KOPT-K1 (cell line): ENCODE results near the gene ARHGEF10L.

Source experiments
- H3K27ac ChIP-seq: fragments of 200-600 bp; sonication (generic); 2 replicates; pipeline ENCODE4 v1.5.1; 2016; ENCODE audit warnings: antibody characterized with exemption, mild to moderate bottlenecking, low read depth, low read length; ENCODE audit not compliant: poor library complexity, severe bottlenecking
- H3K36me3 ChIP-seq: fragments of 200-600 bp; sonication (generic); 2 replicates; pipeline ENCODE4 v1.5.1; 2017; ENCODE audit warnings: antibody characterized with exemption, mild to moderate bottlenecking, low read length, moderate library complexity; ENCODE audit not compliant: insufficient read depth
- H3K9me3 ChIP-seq: fragments of 200-600 bp; sonication (generic); 2 replicates; pipeline ENCODE4 v1.5.1; 2017; ENCODE audit warnings: antibody characterized with exemption, low read length, mild to moderate bottlenecking; ENCODE audit not compliant: insufficient read depth, poor library complexity, severe bottlenecking

ARHGEF10L gene

DNA sequence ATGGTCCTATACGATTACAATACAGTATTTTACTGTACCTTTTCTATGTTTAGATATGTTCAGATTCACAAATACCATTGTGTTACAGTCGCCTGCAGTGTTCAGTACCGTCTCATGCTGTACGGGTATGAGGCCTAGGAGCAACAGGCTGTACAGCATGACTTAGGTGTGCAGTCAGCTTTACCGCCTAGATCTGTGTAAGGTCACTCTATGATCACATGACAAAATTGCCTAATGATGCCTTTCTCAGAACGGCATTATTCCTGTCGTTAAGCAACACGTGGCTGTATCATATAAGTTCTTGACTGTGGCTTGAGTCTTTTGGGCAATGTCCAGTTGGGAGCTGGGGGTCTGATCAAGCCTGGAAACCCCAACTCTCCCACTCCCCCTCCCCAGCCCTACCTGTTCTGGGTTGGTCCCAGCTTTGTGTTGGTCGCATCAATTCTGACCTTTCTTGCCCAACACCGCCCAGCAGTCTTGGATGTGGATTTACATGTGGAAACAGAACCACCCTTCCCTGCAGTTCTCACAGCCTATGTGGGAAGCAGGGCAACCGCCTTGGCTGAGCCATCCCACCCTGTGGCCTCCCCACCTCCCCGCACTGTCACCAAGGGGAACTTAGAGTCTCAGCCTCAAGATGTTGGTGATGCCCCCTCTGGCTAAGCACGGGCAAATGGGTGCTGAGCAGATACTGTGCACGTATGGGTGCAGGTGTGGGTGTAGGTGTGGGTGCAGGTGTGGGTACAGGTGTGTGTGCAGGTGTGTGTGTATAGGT is 135.4 kb downstream of the ARHGEF10L start:
- H3K36me3 ChIP-seq = no peaks in the 10 kb centered on the region
- no peaks in the 10 kb centered on the region for H3K9me3 ChIP-seq
- H3K27ac ChIP-seq = no peak overlapping the region

DNA sequence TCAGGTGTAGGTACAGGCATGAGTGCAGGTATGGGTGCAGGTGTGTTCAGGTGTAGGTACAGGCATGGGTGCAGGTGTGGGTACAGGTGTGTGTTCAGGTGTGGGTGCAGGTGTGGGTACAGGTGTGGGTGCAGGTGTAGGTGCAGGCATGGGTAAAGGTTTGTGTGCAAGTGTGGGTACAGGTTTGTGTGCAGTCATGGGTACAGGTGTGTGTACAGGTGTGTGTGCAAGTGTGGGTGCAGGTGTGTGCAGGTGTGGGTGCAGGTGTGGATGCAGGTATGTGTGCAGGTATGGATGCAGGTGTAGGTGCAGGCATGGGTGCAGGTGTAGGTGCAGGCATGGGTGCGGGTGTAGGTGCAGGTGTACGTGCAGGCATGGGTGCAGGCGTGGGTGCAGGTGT is 136.2 kb downstream of the ARHGEF10L start:
- no peak overlapping the region for H3K27ac ChIP-seq
- H3K36me3 ChIP-seq = no peaks in the 10 kb centered on the region
- H3K9me3 ChIP-seq = no peaks in the 10 kb centered on the region

- H3K9me3 ChIP-seq = no peaks in the 10 kb centered on the region
- no peak overlapping the region for H3K27ac ChIP-seq
- H3K36me3 ChIP-seq = no peaks in the 10 kb centered on the region
Observed at GRCh38 chr1:17676387-17677060, 137.0 kb downstream of the ARHGEF10L start.

- H3K9me3 ChIP-seq = no peaks in the 10 kb centered on the region
- H3K36me3 ChIP-seq = no peaks in the 10 kb centered on the region
- no peak overlapping the region for H3K27ac ChIP-seq
Observed at GRCh38 chr1:17678011-17678410, 138.5 kb downstream of the ARHGEF10L start.

- H3K9me3 ChIP-seq = no peaks in the 10 kb centered on the region
- H3K27ac ChIP-seq = no peak overlapping the region
- no peaks in the 10 kb centered on the region for H3K36me3 ChIP-seq
Observed at GRCh38 chr1:17679856-17680255, 140.4 kb downstream of the ARHGEF10L start.

GRCh38 chr1:17680308-17680707 is 140.8 kb downstream of the ARHGEF10L start:
- no peaks in the 10 kb centered on the region for H3K9me3 ChIP-seq
- no peaks in the 10 kb centered on the region for H3K36me3 ChIP-seq
- H3K27ac ChIP-seq = no peak overlapping the region

DNA sequence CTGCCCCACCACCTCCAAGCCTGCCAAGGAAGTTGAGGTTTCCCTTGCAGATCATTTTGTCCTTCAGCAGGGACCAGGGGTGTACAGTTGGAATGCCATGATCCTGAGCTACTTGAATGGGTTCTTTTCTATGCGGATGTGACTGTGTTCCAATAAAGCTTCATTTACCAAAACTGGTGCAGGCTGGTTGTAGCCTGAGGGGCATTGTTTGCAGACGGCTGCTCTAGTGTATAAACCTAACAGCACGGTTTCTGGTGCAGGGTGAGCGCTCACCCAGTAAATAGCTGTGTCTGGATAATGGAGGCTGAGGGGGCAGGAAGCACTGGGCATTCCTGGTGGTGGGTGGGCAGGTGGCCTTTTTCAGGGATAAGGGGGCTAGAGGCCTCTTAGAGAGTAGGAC is 142.9 kb downstream of the ARHGEF10L start:
- no peaks in the 10 kb centered on the region for H3K36me3 ChIP-seq
- no peak overlapping the region for H3K27ac ChIP-seq
- H3K9me3 ChIP-seq = no peaks in the 10 kb centered on the region

- Histone ChIP-seq H3K9me3 (no peaks in the 10 kb centered on the region), H3K27ac (no peak overlapping the region), H3K36me3 (no peaks in the 10 kb centered on the region)
Observed at GRCh38 chr1:17683598-17683997, 144.1 kb downstream of the ARHGEF10L start.

DNA sequence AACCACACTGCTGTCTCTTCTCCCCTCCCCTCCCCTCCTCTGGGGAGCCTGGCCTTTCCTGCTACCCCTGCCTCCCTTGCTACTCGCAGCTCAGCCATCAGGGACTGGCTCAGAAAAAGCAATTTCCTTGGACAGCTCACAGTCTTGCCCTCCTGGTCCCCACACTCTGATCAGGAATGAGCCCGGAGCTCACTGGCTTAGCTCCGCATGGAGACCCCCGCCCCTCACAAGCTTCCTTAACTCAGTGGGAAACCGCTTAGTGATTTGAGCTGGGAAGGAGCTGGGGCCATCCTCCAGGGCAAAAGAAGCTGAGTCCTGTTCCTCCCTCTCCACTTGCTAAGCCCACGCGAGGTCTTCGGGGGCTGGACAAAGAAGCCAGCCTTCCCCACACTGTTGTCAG is 145.3 kb downstream of the ARHGEF10L start:
- H3K36me3 ChIP-seq = no peaks in the 10 kb centered on the region
- no peaks in the 10 kb centered on the region for H3K9me3 ChIP-seq
- no peak overlapping the region for H3K27ac ChIP-seq

DNA sequence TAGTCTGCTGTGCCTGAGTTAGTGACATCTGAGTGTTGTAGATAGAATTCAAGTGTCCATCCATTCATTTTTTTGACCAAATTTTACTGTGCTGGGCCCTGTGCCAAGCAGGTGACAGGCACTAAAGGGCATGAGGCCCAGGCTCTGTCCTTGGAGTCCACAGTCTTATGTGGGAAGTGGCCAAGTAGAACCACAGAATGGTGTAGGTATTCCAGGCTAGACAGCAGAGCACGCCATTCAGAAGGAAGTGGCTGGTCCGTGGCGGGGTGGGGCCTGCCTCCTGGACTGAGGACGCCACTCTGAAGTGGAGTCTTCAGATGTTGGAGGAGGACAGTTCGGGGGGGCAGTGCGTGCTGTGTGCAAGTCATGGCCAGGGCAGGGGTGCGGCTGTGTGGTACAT is 146.8 kb downstream of the ARHGEF10L start:
- Histone ChIP-seq H3K9me3 (no peaks in the 10 kb centered on the region), H3K36me3 (no peaks in the 10 kb centered on the region), H3K27ac (no peak overlapping the region)

DNA sequence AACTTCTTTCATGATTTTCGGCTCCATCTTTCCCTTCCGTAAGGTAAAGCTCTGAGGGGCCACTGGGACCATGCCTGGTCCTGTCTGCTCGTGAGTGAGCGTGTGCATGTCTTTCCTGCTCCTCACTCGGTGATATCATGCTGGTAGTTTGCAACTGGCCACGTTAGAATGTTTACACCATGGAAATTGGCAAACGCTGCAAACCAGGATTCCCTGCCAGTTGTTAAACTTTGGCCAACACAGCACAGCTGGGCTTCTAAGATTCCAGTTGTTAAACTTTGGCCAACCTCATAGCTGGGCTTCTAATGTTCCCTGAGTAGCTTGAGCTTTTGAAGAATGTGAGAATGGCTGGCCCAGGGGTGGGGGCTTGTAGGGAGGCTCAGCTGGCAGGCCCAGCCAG is 147.6 kb downstream of the ARHGEF10L start:
- H3K9me3 ChIP-seq = no peaks in the 10 kb centered on the region
- H3K27ac ChIP-seq = no peak overlapping the region
- no peaks in the 10 kb centered on the region for H3K36me3 ChIP-seq

- Histone ChIP-seq H3K27ac (no peak overlapping the region), H3K9me3 (no peaks in the 10 kb centered on the region), H3K36me3 (no peaks in the 10 kb centered on the region)
Observed at GRCh38 chr1:17688217-17688810, 148.8 kb downstream of the ARHGEF10L start.

DNA sequence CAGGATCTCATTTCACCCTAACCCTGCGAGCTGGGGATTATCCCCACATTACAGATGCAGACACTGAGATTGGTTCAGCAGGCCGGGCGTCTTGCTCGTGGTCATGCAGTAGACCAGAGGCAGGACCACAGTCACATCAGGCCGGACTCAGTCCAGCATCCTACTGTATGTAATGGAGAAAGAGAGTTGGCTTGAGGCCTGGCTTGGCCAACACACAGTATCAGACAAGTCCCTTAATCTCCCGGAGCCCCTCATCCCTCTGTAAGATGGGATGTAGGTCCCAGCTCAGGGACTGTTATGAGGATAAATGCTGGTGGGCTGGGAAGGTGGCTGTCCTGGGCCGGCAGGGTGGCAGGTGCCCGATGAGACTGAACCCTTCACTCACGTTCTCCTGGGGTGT is 149.5 kb downstream of the ARHGEF10L start:
- H3K9me3 ChIP-seq = no peaks in the 10 kb centered on the region
- no peak overlapping the region for H3K27ac ChIP-seq
- no peaks in the 10 kb centered on the region for H3K36me3 ChIP-seq

- Histone ChIP-seq H3K27ac (no peak overlapping the region), H3K36me3 (no peaks in the 10 kb centered on the region), H3K9me3 (no peaks in the 10 kb centered on the region)
Observed at GRCh38 chr1:17690906-17691634, 151.6 kb downstream of the ARHGEF10L start.

DNA sequence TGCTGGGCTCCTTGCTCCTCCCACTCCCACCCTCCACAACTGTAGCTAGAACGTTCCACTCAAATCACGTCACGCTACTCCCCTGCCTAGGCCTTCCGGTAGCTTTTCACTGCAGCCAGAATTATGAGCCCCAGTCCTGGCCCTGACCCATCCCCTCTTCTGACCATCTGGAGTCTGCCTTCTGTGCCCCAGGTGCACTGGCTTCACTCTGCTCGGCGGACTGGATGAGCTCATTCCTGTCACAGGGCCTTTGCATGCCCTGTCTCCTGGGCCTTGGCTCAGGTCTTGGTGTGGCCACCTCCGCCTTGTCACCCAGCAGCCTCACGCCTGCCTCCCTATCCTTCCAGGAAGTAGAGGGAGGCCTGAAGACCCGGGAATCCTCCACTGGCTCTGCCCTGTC is 153.1 kb downstream of the ARHGEF10L start:
- H3K36me3 ChIP-seq = no peaks in the 10 kb centered on the region
- no peaks in the 10 kb centered on the region for H3K9me3 ChIP-seq
- H3K27ac ChIP-seq = no peak overlapping the region
